HL-60 (cell line): ENCODE results near the gene HPSE2.

Source experiments
- DNase-seq, 2 experiments: peaks; one replicate each; pipeline ENCODE4 v3.0.0-alpha.2; 2010 to 2020; ENCODE audit warnings: low read depth in 1 of 2, low spot score in 1 of 2
- H3K27ac ChIP-seq: fragments of 250-450 bp; sonication (Bioruptor Pico); replicated peaks from 2 replicates; pipeline ENCODE4 v1.5.1; 2020; ENCODE audit warnings: mild to moderate bottlenecking, moderate library complexity
- H3K27me3 ChIP-seq: fragments of 250-450 bp; sonication (Bioruptor Pico); 2 replicates; pipeline ENCODE4 v1.5.1; 2021; ENCODE audit warnings: mild to moderate bottlenecking, moderate library complexity; ENCODE audit not compliant: insufficient read depth, poor library complexity, severe bottlenecking
- H3K4me3 ChIP-seq: replicated peaks from 2 replicates; pipeline ENCODE4 v1.5.1; 2011; ENCODE audit warnings: mild to moderate bottlenecking, control low read depth, low read length; ENCODE audit not compliant: insufficient read depth
- CTCF ChIP-seq: IDR thresholded peaks from one replicate; pipeline ENCODE4 v1.5.1; 2011; ENCODE audit warnings: low read length, control low read depth, inconsistent platforms; ENCODE audit not compliant: insufficient read depth
- GABPA ChIP-seq: IDR thresholded peaks from 2 replicates; pipeline ENCODE4 v1.6.1; 2012; ENCODE audit warnings: low read depth
- POLR2AphosphoS5 ChIP-seq: IDR thresholded peaks from 2 replicates; pipeline ENCODE4 v1.6.1; 2012; ENCODE audit warnings: low read depth
- REST ChIP-seq: IDR thresholded peaks from 2 replicates; pipeline ENCODE4 v1.6.1; 2012; ENCODE audit warnings: low read depth; ENCODE audit not compliant: insufficient replicate concordance
- SPI1 ChIP-seq: IDR thresholded peaks from 2 replicates; pipeline ENCODE4 v1.6.1; 2012; ENCODE audit warnings: low read depth, mild to moderate bottlenecking, borderline replicate concordance

Gene HPSE2

GRCh38 chr10:98848361-98848760, 387.3 kb downstream of the HPSE2 start:
- Histone ChIP-seq H3K27ac (no peak overlapping the region), H3K4me3 (no peak overlapping the region), H3K27me3 (peaks cover 3% of the 10 kb centered on the region)
- no peak for TF ChIP-seq SPI1
- no peak for TF ChIP-seq GABPA
- TF ChIP-seq POLR2AphosphoS5: no peak
- TF ChIP-seq REST: no peak
- TF ChIP-seq CTCF: no peak
- DNase-seq: no peak

DNA sequence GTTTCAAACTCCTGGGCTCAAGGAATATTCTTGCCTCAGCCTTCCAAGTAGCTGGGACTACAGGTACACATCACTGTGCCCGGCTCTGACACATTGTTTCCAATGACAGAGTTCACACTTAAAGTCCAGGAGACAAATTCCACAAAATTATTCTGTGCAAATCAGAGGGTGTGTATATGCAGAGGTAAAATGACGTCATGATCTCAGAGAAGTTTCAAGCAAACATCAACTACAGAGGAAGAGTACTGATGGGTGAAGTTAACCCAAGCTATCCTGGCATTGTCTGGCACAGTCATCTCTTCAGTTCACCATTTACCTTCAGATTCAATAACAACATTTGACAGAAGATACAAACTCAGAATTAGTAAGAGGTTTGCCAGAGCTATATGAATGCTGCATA, 388.9 kb downstream of the HPSE2 start:
- H3K4me3 ChIP-seq: no peak overlapping the region

GRCh38 chr10:98833542-98833941, 402.1 kb downstream of the HPSE2 start:
- Histone ChIP-seq H3K27me3 (no peaks in the 10 kb centered on the region), H3K4me3 (no peak overlapping the region), H3K27ac (no peak overlapping the region)
- no peak for DNase-seq
- TF ChIP-seq GABPA (no peak), POLR2AphosphoS5 (no peak), CTCF (no peak), SPI1 (no peak), REST (no peak)

More for the DNA sequence above, 388.9 kb downstream of the HPSE2 start:
- H3K27me3 ChIP-seq: peaks cover 3% of the 10 kb centered on the region
- DNase-seq: no peak
- no peak for TF ChIP-seq POLR2AphosphoS5
- TF ChIP-seq GABPA: no peak
- no peak for TF ChIP-seq CTCF
- TF ChIP-seq SPI1: no peak
- no peak for TF ChIP-seq REST
- no peak overlapping the region for H3K27ac ChIP-seq
